NCI-H1105 (cell line): ENCODE results near the gene IFNGR1.
"Not testable (repeated sequence)": the region's sequence is repeated elsewhere in the genome, so short reads cannot be mapped to it uniquely, and the experiment has no call there.

ENCODE experiments used
- DNase-seq: peaks from one replicate; lab custom pipeline; 2025; lab: John Stamatoyannopoulos, UW

IFNGR1 gene

DNA sequence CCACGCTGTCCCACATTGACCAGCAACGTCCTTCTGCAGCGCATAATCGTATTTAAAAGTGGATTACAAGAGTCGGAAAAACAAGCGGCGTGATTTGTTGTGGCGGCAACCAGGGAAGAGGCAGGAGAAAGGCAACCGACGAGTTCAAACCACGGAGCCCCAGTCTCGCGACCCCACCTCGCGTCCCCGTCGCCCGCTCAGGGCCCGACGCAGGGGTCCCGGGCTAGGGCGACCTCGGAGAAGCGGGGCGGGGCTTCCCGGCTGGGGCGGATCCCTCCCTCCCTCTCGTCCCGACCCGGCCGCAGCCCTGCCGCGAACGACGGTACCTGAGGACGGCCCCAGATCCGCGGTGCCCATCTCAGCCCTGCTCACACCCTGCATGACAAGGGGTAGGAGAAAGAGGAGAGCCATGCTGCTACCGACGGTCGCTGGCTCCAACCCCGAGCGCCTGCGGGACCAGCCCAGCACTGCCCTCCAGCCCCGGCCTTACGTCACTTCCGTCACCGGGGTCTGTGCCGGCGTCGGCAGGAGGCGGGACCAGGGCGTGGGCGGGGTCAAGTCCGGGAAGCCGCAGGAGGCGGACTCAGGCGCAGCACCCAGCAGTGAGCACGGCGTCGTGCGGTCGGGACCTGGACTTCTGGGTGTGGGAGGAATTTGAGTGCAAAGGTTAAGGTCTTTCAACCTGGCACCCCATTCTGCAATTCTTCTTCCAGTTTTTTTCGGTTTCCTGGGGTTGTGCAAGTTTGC, at the start of gene IFNGR1:
Gene IFNGR1, minus strand, starts transcription at position 469 of the 747 bp plus-strand sequence. Its CDS starts 58 bp downstream, at position 411.
- peak; percentile 91 for DNase-seq

- DNase-seq: no peak
Measured at GRCh38 chr6:137268911-137269310, 49.7 kb upstream of the IFNGR1 start.

- no peak for DNase-seq
Measured at GRCh38 chr6:137266309-137266586, 47.1 kb upstream of the IFNGR1 start.

GRCh38 chr6:137265561-137266308, 46.5 kb upstream of the IFNGR1 start:
- no peak for DNase-seq

- DNase-seq: no peak
Measured at GRCh38 chr6:137264311-137265075, 45.3 kb upstream of the IFNGR1 start.

DNA sequence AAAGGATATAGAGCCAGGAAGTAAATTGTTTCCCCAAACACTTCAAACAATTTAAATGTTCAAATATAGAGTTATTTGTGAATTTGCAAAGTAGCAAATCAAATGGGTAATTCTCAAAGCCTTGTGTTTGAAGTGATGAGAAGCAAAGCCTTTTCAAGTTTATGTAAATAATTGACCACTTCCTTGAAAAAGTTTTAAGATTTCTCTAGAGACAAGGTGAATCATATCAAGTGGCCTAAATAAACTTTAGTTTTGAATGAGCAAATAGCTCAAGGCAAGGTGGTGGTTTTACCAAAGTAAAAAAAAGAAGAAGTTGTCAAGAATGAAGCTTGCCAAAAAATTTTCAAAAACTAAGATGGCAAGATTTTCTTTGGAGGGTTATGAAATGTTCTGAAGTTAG, 42.6 kb upstream of the IFNGR1 start:
- no peak for DNase-seq

- DNase-seq: no peak
Measured at GRCh38 chr6:137261361-137261760, 42.2 kb upstream of the IFNGR1 start.

GRCh38 chr6:137260217-137260616, 41.0 kb upstream of the IFNGR1 start:
- DNase-seq: no peak

DNA sequence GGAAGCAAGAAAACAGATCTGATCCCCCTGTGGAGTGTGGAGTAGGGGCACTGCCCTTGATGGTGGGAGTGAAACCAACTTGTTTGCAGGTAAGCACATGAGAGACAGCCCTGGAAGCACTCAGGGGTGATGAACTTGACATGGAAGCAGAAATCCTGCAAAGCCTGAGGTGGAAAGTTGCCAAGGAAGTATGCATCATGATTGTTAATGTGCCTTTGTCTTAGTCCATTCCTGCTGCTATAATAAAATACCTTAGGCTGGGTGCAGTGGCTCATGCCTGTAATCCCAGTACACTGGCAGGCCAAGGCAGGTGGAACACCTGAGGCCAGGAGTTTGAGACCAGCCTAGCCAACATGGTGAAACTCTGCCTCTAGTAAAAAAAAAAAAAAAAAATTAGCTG, 40.2 kb upstream of the IFNGR1 start:
- no peak for DNase-seq

DNA sequence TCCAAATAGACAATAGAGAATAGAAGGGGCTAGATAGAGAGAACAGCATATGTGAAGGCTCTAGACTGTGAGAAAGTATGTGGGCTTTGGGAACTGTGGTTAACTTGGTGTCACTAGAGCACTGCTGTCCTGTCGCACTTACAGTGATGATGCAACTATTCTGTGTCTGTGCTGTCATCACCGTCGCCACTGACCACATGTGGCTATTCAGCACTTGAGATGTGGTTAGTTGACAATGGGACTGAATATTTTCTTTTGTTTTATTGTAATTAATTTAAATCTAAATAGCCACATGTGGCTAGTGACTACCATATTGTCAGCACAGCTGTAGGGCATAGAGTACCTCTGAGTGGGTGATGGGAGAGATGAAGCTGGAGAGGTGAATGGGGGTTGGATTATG, 39.0 kb upstream of the IFNGR1 start:
- DNase-seq: no peak

- no peak for DNase-seq
Measured at GRCh38 chr6:137256350-137257103, 37.3 kb upstream of the IFNGR1 start.

DNA sequence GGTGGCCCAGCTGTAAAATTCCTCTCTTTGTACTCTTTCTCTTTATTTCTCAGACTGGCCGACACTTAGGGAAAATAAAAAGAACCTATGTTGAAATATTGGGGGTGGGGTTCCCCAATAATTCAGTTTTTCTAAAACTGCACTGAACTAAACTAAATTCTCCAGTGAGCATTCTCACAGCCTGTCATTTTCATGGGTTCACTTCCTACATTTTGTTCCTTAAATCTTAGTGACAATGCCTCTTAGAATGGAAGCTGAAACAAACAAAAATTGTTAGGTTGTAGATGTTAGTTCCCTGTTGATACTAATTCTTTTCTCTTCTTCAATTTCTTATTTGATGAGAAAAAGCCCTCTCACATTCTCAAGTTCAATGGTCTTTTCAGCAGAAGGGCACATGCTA, 35.8 kb upstream of the IFNGR1 start:
- DNase-seq: no peak

DNA sequence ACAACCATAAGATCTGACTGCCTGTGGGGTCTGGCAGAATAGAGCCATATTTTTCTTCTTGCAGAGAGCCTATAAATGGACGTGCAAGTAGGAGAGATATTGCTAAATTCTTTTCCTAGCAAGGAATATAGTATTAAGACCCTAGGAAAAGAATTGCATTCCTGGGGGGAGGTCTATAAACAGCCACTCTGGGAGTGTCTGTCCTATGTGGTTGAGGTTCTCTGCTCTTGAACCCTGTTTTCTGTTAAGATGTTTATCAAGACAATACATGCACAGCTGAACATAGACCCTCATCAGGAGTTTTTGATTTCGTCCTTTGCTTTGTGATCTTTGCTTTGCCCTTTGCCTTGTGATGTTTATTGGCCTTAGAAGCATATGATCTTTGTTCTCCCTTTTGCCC, 35.2 kb upstream of the IFNGR1 start:
- DNase-seq: not testable (repeated sequence)

DNA sequence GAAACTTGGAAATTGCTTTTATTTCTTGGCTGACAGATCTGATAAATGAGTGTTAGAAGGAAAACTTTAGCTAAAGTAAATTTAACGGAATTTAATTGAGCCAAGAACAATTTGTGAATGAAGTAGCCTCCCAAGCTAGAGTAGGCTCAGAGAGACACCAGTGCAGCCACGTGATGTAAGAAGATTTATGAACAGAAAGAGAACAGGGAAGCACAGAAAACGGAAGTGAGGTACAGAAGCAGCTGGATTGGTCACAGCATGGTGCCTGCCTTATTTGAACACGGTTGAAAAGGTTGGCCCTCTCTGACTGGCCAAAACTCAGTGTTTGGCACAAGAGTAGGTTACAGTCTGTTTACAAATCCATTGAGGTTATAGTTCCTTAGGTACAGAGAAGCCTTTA, 29.5 kb upstream of the IFNGR1 start:
- no peak for DNase-seq

DNA sequence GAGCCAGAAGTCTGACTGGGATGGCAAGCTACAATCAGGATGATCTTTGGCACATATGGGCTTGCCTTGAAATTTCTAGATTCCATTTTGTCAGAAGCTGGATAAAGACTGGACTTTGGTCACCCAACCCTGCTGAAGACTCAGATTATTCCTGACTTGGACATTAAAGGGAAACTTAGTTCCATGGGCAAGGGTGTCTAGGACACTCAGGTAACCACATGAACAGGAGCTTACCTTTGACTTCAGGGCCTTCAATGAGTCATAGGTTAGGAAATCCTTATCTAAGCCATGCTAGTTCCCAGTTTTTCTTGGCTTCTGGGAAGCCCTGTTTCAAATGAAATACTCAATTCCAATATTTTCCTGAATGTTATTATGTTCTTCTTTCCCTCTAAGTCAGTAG, 28.5 kb upstream of the IFNGR1 start:
- DNase-seq: no peak

- DNase-seq: no peak
Measured at GRCh38 chr6:137246791-137247202, 27.6 kb upstream of the IFNGR1 start.

GRCh38 chr6:137246164-137246563, 27.0 kb upstream of the IFNGR1 start:
- no peak for DNase-seq

- DNase-seq: no peak
Measured at GRCh38 chr6:137241481-137242038, 22.4 kb upstream of the IFNGR1 start.

DNA sequence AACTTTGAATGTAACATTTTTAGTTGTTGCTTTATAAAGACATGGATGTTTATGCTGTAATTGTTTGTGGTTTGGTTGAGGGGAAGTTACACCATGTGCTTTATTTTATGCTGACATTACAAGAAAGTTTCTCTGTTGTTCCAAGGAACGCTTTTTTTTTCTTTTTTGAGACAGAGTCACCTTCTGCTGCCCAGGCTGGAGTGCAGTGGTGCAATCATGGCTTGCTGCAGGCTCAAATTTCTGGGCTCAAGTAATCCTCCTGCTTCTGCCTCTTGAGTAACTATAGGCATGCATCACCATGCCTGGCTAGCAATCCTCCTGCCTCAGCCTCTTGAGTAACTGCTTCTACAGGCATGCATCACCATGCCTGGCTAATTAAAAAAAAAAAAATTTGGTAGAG, 21.0 kb upstream of the IFNGR1 start:
- no peak for DNase-seq

DNA sequence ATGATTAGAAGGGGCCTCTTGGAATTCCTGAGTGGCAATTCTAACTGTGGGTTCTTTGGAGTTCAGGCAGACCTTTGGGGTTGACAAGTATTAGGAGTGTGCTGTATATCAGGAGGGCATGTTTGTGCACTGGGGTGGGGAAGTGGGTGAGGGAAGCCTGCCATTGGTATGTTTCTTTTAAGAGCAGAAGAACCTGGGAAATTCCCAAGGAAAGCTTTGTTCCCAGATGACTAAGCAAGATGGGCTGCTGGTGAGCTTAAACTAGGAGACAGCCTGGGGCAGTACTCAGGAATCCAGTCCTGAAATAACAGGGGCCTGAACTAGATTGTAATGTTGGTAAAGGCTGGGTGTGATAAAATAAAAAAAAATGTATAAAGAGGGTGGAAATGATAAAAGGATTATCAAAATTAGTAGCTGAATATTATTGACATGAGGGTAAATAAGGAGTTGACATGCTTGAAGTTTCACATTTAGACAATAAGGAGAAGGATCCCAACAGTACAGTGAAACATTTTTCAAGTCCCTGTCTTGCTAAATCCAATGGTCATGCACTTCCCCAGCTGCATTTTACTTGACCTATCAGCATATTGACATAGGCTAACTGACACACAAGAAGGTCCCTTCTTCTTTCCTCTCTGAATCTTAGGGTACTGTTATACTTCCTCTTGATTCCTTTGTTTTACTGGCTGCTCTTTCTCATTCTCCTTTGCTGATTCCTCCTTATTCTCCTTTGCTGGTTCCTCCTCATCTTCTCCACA, 18.4 kb upstream of the IFNGR1 start:
- no peak for DNase-seq
